ENCODE measurements around the gene DPP6.

DNA sequence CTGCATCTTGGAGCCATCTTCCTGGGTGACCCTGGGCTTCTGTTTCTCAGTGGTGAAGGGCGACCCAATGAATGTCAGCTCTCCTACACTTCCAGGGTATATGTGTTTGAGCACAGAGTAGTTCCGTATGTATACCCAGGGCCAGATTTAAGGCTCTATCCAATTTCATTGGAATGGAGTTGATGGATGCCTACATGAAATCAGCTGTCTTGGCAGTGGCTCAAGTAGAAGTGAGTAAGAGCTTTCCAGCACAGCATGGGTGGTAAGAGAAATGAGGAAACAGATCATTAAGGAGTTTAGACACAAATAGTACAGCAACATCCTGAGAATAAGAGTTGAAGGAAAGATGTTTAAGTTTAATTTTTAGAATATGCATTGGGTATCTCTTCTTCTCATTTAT, 517.7 kb downstream of the DPP6 start:
- TF ChIP-seq EZH2 (IDR thresholded peaks at IDR 0.05; ENCODE audit: low read length, unreplicated experiment) = no peak
- TF ChIP-seq, protein P1, sequence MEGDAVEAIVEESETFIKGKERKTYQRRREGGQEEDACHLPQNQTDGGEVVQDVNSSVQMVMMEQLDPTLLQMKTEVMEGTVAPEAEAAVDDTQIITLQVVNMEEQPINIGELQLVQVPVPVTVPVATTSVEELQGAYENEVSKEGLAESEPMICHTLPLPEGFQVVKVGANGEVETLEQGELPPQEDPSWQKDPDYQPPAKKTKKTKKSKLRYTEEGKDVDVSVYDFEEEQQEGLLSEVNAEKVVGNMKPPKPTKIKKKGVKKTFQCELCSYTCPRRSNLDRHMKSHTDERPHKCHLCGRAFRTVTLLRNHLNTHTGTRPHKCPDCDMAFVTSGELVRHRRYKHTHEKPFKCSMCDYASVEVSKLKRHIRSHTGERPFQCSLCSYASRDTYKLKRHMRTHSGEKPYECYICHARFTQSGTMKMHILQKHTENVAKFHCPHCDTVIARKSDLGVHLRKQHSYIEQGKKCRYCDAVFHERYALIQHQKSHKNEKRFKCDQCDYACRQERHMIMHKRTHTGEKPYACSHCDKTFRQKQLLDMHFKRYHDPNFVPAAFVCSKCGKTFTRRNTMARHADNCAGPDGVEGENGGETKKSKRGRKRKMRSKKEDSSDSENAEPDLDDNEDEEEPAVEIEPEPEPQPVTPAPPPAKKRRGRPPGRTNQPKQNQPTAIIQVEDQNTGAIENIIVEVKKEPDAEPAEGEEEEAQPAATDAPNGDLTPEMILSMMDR (conservative IDR thresholded peaks at IDR 0.05; ENCODE audit: low read depth, low read length) = no peak
- TF ChIP-seq EZH2phosphoT487 (IDR thresholded peaks at IDR 0.05; ENCODE audit: borderline replicate concordance, low read length) = no peak
